Vagina (tissue), 2 donors: ENCODE results near the gene SLC6A3.

Source experiments
- POLR2A ChIP-seq, 2 donors: fragments of 450-650 bp; IDR thresholded peaks; one replicate each; pipeline ENCODE4 v1.6.1; 2017; ENCODE audit warnings: antibody characterized with exemption in 2 of 2, mild to moderate bottlenecking in 2 of 2, moderate library complexity in 2 of 2
- TF ChIP-seq, protein P1 (sequence below), 3 experiments: fragments of 450-650 bp in 2 of 3; fragments of 200-600 bp in 1 of 3; sonication (generic) in 1 of 3; IDR thresholded peaks; one replicate each; pipeline ENCODE4 v1.5.1; 2017 to 2019; ENCODE audit warnings: antibody characterized with exemption in 3 of 3, mild to moderate bottlenecking in 2 of 3, moderate library complexity in 2 of 3

DNA sequence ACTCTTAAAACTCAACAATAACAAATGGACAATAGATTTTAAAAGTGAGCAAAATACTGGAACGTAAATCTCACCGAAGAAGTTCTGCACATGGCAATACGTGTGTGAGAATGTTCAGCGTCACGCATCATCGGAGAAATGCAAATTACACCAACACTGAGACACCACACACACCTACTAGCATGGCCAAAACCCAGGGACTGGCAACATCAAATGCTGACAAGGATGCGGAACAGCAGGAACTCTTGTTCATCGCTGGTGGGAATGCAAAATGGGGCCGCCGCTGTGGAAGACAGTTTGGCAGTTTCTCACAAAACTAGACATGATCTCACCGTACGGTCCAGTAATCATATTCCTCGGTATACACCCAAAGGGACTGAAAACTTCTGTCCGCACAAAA is 78.7 kb downstream of the SLC6A3 start:
- TF ChIP-seq POLR2A (IDR thresholded peaks at IDR 0.05): no peak
- TF ChIP-seq, protein P1, sequence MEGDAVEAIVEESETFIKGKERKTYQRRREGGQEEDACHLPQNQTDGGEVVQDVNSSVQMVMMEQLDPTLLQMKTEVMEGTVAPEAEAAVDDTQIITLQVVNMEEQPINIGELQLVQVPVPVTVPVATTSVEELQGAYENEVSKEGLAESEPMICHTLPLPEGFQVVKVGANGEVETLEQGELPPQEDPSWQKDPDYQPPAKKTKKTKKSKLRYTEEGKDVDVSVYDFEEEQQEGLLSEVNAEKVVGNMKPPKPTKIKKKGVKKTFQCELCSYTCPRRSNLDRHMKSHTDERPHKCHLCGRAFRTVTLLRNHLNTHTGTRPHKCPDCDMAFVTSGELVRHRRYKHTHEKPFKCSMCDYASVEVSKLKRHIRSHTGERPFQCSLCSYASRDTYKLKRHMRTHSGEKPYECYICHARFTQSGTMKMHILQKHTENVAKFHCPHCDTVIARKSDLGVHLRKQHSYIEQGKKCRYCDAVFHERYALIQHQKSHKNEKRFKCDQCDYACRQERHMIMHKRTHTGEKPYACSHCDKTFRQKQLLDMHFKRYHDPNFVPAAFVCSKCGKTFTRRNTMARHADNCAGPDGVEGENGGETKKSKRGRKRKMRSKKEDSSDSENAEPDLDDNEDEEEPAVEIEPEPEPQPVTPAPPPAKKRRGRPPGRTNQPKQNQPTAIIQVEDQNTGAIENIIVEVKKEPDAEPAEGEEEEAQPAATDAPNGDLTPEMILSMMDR (IDR thresholded peaks at IDR 0.05): no peak
